IPS DF 6.9 (cell line): ENCODE results near the gene HTRA3.
"Not testable (repeated sequence)": the region's sequence is repeated elsewhere in the genome, so short reads cannot be mapped to it uniquely, and the experiment has no call there.

Experiments
- DNase-seq: peaks from one replicate; pipeline ENCODE4 v3.0.0-alpha.2; 2013; ENCODE audit warnings: low read depth, low spot score
- H3K27ac ChIP-seq: one replicate; pipeline ENCODE4 v1.5.1; 2013; ENCODE audit warnings: low read length, control low read depth
- H3K27me3 ChIP-seq: 2 replicates; pipeline ENCODE4 v1.6.1; 2013; ENCODE audit warnings: mild to moderate bottlenecking, low read length; ENCODE audit not compliant: control insufficient read depth, insufficient read depth
- H3K36me3 ChIP-seq: 2 replicates; pipeline ENCODE4 v1.6.1; 2013; ENCODE audit warnings: low read length; ENCODE audit not compliant: control insufficient read depth, insufficient read depth
- H3K4me1 ChIP-seq: 2 replicates; pipeline ENCODE4 v1.6.1; 2013; ENCODE audit warnings: low read length; ENCODE audit not compliant: control insufficient read depth, insufficient read depth
- H3K4me3 ChIP-seq: 2 replicates; pipeline ENCODE4 v1.5.1; 2013; ENCODE audit warnings: mild to moderate bottlenecking, low read length
- H3K9me3 ChIP-seq: 2 replicates; pipeline ENCODE4 v1.6.1; 2013; ENCODE audit warnings: low read length, inconsistent platforms; ENCODE audit not compliant: control insufficient read depth, insufficient read depth
- WGBS: extraction: QIAGEN DNeasy Blood & Tissue Kit; methylation state at CpG from one replicate; pipeline ENCODE4 v1.1.7; 2013; ENCODE audit warnings: mixed read lengths, missing lambda C conversion rate; ENCODE audit not compliant: insufficient read length, insufficient coverage; 5-methylcytosine and 5-hydroxymethylcytosine counted together

HTRA3 gene

DNA sequence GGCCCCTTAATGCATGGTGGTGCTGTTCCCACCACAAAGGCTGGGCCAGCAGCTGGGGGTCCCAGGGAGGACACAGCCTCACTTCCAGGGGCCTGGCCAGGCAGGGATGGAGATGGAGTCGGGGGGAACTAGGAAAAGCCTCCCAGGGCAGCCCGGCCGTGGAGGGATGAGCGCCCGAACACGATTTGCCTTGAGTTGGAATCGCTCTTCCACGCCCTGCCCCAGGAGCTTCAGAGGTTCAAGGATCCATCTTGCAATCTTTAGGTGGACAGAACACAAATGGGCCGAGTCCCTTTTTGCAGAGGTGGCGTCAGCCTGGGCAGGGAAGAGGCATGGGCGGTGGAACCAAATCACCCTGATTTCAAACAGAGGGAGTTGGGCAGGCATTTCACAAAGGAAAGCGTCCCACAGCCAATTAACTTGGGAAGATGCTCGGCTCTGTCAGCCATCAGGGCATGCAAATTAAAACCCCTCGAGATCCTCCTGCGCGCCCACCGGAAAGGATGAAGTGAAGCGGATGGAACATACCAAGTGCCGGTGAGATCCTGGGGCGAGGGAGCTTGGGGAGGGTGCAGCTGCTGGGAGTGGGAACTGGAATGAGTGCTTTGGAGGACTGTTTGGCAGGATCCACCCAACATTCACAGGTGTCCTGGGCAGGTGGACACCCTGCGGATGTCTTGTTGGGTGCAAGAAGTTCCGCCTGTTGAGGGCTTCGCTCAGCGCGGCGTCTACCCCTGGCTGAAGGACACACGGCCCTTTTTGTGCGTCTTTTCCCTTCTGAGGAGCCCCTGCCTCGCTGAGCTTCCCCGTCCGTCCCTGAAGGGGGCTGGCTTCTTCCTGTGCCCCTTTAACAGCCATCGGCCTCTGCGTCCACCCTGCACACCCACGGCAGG lies 75.7 kb downstream of the HTRA3 start:
- Histone ChIP-seq H3K4me3 (no peak overlapping the region), H3K27ac (no peak overlapping the region), H3K36me3 (no peaks in the 10 kb centered on the region; the same call in 1 of the 2 replicates), H3K4me1 (no peaks in the 10 kb centered on the region; the same call in 1 of the 2 replicates), H3K9me3 (no peaks in the 10 kb centered on the region), H3K27me3 (no peaks in the 10 kb centered on the region)
- DNase-seq: no peak
- WGBS: no CpG with 5 or more reads among the region's 34 CpGs

DNA sequence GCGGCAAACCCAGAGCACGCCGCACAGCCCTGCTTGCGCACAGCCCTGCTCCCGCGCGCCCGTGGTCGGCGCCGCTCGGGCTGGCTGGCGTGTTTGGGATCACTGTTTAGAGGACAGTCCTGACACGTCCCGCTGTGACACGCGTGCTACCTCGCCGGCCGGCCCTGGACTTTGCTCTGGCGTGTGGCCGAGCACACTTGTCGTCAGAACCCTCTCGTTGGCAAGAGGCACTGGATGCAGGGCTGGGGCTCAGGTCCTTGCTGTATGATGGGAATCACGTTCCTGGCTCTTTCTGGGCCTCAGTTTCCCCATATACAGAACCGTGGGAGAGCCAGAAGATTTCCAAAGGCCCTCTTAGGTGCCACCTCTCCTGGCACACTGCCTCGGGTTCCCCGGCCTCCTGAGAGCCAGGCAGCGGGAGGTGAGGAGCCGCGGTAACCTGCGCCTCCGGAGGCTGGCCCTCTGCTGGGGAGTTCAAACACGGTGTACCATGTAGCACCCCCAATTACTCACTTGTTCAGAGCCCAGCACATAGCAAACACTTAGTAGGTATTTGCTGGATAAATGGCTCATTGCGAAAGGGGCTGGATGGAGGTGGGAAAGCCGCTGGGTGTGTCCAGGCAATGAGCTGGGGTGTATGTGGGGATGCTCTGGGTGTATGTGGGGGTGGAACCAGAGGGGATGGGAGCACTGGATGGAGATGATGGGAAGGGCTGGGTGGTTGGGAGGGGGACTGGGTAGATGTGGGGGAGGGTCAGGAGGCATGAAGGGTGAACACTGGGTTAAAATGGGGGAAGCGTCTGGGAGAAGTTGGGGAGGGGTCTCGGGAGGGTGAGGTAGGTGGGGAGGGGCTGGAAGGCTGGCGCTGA lies 76.6 kb downstream of the HTRA3 start:
- Histone ChIP-seq H3K36me3 (no peaks in the 10 kb centered on the region; the same call in 1 of the 2 replicates), H3K9me3 (no peaks in the 10 kb centered on the region), H3K27ac (no peak overlapping the region), H3K4me3 (no peak overlapping the region), H3K4me1 (no peaks in the 10 kb centered on the region; the same call in 1 of the 2 replicates), H3K27me3 (no peaks in the 10 kb centered on the region)
- DNase-seq: no peak
- WGBS: no CpG with 5 or more reads among the region's 39 CpGs

DNA sequence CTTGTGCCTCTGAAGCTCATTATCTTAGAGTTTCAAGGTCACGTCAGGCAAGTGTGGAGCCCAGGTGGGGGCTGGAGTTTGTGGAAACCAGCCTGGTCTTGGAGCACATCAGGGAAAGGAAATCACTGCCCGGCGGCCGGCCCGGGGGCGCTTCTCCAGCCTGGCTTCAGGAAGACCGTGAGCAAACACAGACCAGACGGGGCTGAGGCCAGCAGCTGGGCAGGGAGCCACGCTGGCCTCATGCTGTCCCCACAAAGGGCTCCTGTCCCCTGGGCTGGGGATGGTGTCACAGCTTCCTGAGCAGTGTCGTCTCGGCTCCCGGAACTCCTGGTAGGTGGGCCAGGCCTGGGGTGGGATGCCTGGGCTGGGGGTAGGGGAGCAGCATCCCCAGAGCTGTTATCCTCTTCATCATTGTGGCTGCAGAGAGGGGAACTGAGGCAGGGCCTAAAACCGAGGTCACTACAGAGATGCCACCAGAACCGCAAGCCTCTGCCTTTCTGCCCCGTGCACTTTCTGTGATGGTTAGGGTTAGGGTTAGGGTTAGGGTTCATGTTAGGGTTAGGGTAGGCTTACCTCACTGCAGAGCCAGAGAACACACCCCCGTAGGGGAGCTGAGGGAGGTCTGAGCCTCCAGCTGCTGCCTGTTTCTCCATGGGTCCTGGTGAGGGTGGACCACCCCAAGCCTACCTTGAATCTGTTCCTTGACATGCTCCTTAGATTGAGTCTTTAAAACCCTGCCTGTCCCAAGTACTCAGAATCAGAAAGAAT lies 77.5 kb downstream of the HTRA3 start:
- no peaks in the 10 kb centered on the region for H3K9me3 ChIP-seq
- H3K36me3 ChIP-seq: no peaks in the 10 kb centered on the region; the same call in 1 of the 2 replicates
- WGBS: no CpG with 5 or more reads among the region's 16 CpGs
- H3K4me3 ChIP-seq: no peak overlapping the region
- H3K4me1 ChIP-seq: no peaks in the 10 kb centered on the region; the same call in 1 of the 2 replicates
- DNase-seq: no peak
- no peaks in the 10 kb centered on the region for H3K27me3 ChIP-seq
- no peak overlapping the region for H3K27ac ChIP-seq

DNA sequence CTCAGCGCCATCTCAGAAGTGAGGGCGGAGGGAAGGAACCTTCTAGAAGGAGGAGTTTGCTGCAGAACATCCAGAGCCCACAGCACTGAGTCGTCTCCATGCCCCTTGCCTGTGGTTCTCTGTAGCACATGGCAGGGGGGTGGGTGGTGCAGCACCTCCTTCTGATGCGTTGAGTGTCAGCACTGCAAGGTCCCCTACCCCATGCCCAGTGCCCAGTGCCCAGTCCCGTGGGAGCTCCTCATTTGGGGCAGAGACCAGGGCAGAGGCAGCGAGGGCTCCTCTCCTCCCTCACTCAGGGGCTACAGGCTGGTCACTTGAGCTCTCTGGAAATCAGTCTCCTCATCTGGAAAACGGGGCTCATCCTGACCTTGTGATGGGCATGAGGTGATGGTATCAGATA lies 78.1 kb downstream of the HTRA3 start:
- H3K4me1 ChIP-seq: peaks cover 3% of the 10 kb centered on the region
- no peaks in the 10 kb centered on the region for H3K9me3 ChIP-seq
- no CpG with 5 or more reads among the region's 7 CpGs for WGBS
- no peak overlapping the region for H3K4me3 ChIP-seq
- H3K27ac ChIP-seq: no peak overlapping the region
- no peaks in the 10 kb centered on the region for H3K27me3 ChIP-seq
- H3K36me3 ChIP-seq: no peaks in the 10 kb centered on the region; the same call in 1 of the 2 replicates
- DNase-seq: no peak

DNA sequence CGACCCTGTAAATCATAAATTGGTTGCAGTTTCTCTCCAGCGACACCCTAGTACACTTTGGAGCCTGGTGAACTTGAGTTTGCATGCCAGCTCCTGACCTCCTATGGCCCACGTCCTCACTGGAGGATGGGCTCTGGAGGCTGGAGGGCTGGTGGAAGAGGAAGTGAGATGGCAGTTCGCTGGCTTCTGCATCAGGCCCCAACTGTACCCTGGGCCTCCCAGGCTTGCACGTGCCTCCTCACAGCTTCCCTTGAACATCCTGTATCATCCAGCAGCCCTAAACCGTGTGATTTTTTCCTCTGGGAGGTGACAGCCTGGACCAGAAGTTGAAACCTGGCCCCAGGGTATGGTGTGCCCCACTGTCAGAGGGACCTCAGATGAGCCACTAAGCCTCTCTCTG lies 78.5 kb downstream of the HTRA3 start:
- no CpG with 5 or more reads among the region's 6 CpGs for WGBS
- no peak for DNase-seq
- H3K4me3 ChIP-seq: no peak overlapping the region
- H3K27ac ChIP-seq: no peak overlapping the region
- H3K27me3 ChIP-seq: no peaks in the 10 kb centered on the region; the same call in 1 of the 2 replicates
- no peaks in the 10 kb centered on the region for H3K9me3 ChIP-seq
- H3K4me1 ChIP-seq: peaks cover 3% of the 10 kb centered on the region
- no peaks in the 10 kb centered on the region; the same call in 1 of the 2 replicates for H3K36me3 ChIP-seq

DNA sequence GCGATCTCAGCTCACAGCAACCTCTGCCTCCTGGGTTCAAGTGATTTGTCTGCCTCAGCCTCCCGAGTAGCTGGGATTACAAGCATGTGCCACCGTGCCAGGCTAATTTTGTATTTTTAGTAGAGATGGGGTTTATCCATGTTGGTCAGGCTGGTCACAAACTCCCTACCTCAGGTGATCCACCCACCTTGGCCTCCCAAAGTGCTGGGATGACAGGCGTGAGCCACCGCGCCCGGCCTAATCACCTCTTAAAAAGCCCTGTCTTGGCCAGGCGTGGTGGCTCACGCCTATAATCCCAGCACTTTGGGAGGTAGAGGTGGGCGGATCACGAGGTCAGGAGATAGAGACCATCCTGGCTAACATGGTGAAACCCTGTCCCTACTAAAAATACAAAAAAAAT lies 79.7 kb downstream of the HTRA3 start:
- H3K27me3 ChIP-seq, H3K4me3 ChIP-seq, H3K36me3 ChIP-seq, H3K9me3 ChIP-seq, DNase-seq, H3K27ac ChIP-seq, H3K4me1 ChIP-seq: not testable (repeated sequence)
- WGBS: no CpG with 5 or more reads among the region's 11 CpGs

DNA sequence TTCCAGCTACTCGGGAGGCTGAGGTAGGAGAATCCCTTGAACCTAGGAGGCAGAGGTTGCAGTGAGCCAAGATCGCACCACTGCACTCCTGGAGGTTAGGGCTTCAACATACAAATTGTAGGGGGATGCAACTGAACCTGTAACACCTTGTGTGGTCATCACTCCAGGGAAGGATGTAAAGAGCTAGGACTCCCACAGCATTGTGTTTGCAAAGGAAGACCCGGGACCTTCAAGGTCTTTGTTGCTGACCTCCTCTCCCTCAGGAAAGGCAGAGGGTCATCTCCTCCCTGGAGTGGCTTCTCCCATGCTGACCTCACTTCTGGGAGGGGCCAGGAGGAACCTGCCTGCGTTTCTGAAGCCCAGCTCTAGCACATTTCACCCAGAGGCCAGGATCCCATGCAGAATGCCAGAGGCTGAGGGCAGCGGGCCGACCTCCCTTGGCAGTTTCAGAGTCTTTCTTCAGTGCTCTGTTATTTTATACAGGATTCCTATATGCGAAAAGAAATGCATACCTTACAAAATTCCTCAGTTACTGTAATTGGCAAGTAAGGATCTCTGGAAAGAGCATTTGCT lies 80.2 kb downstream of the HTRA3 start:
- DNase-seq: no peak
- peaks cover 3% of the 10 kb centered on the region for H3K4me1 ChIP-seq
- WGBS: no CpG with 5 or more reads among the region's 7 CpGs

DNA sequence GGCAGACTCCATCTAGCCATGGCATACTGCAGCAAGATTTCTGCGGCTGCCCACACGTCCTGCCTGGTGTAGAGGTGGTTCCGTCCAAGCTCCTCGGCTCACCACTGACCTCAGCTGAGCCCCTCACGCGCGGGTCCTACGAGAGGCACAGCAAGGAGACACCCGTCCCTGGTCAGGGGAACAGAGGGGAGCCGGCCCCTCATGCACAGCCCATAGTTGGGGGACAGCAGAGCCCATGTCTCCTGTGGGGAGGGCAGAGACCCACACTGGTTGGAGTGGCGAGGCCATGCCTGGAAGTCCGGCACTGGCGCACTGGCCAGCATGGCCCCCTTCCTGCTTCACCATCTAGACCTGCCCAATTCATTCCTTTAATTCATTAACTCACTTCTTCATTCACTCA lies 80.8 kb downstream of the HTRA3 start:
- H3K27ac ChIP-seq: no peak overlapping the region
- no CpG with 5 or more reads among the region's 13 CpGs for WGBS
- H3K27me3 ChIP-seq: no peaks in the 10 kb centered on the region; the same call in 1 of the 2 replicates
- H3K9me3 ChIP-seq: no peaks in the 10 kb centered on the region
- H3K36me3 ChIP-seq: no peaks in the 10 kb centered on the region; the same call in 1 of the 2 replicates
- peaks cover 3% of the 10 kb centered on the region for H3K4me1 ChIP-seq
- DNase-seq: no peak
- no peak overlapping the region for H3K4me3 ChIP-seq

More for the DNA sequence above, 80.2 kb downstream of the HTRA3 start:
- no peaks in the 10 kb centered on the region; the same call in 1 of the 2 replicates for H3K27me3 ChIP-seq
- no peak overlapping the region for H3K27ac ChIP-seq
- no peaks in the 10 kb centered on the region for H3K9me3 ChIP-seq
- H3K36me3 ChIP-seq: no peaks in the 10 kb centered on the region; the same call in 1 of the 2 replicates
- H3K4me3 ChIP-seq: no peak overlapping the region

DNA sequence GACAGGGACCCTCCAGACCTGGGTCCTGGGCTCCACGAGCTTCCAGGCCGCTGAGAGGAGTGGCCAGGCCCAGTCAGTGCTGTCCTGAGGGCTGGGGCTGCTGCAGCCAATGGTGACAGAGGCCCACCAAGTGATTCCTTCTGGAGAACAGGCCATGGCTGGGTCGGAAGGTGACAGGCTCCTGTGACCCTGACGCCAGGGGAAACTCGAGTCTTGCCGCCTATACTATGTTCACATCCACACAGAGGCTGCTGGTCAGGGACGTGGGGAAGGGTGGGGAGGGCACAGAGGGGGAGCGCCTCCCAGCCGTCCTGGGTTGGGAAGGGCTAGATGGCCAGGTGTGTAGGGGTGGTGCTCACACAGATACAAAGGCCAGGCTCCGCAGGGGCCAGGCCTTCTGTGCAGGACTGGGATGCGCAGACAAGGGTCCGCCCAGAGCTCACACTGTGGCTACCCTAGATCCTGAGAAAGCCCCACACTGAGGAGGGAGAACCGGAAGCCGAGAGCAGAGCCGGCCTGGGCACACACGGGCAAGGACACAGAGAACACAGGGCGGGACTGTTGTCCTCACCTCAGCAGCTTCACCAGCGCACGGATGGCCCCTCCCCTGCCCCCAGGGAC lies 81.4 kb downstream of the HTRA3 start:
- H3K4me1 ChIP-seq: peaks cover 3% of the 10 kb centered on the region
- H3K4me3 ChIP-seq: no peak overlapping the region
- no peaks in the 10 kb centered on the region; the same call in 1 of the 2 replicates for H3K36me3 ChIP-seq
- no peak for DNase-seq
- no peaks in the 10 kb centered on the region; the same call in 1 of the 2 replicates for H3K27me3 ChIP-seq
- no peaks in the 10 kb centered on the region for H3K9me3 ChIP-seq
- H3K27ac ChIP-seq: no peak overlapping the region
- no CpG with 5 or more reads among the region's 19 CpGs for WGBS
